GM21423 (cell line): Measurements from ENCODE around the gene CYBA.

Experiments
- ATAC-seq: cut with Tn5 transposase; IDR thresholded peaks from one replicate; pipeline ENCODE4 v1.9.1; 2021; ENCODE audit warnings: mild to moderate bottlenecking, moderate library complexity; ENCODE audit not compliant: unreplicated experiment

Gene CYBA

GRCh38 chr16:88595101-88595500 lies 55.8 kb downstream of the CYBA start:
- no peak for ATAC-seq

GRCh38 chr16:88593910-88594309 lies 56.9 kb downstream of the CYBA start:
- no peak for ATAC-seq

GRCh38 chr16:88593489-88593888 lies 57.4 kb downstream of the CYBA start:
- no peak for ATAC-seq
